Kidney glomerular epithelial cell (primary cell): Measurements from ENCODE around the gene PRR14L.
"Not testable (repeated sequence)": the region's sequence is repeated elsewhere in the genome, so short reads cannot be mapped to it uniquely, and the experiment has no call there.

Experiments
- DNase-seq: peaks from one replicate; lab custom pipeline; 2025; lab: John Stamatoyannopoulos, UW

Gene PRR14L

GRCh38 chr22:31740314-31740713, 9.6 kb downstream of the PRR14L start:
- not testable (repeated sequence) for DNase-seq

GRCh38 chr22:31739795-31740201, 10.1 kb downstream of the PRR14L start:
- DNase-seq = no peak

GRCh38 chr22:31738566-31738965, 11.4 kb downstream of the PRR14L start:
- DNase-seq = no peak

- DNase-seq = no peak
Observed at GRCh38 chr22:31737932-31738331, 12.0 kb downstream of the PRR14L start.

- no peak for DNase-seq
Observed at GRCh38 chr22:31736458-31736857, 13.5 kb downstream of the PRR14L start.

GRCh38 chr22:31734512-31734911, 15.4 kb downstream of the PRR14L start:
- DNase-seq = peak; percentile 9

- DNase-seq = no peak
Observed at GRCh38 chr22:31733580-31734079, 16.3 kb downstream of the PRR14L start.

GRCh38 chr22:31732089-31732829, 17.7 kb downstream of the PRR14L start:
- no peak for DNase-seq

- no peak for DNase-seq
Observed at GRCh38 chr22:31730344-31730711, 19.6 kb downstream of the PRR14L start.

GRCh38 chr22:31728857-31729256, 21.1 kb downstream of the PRR14L start:
- DNase-seq = no peak

- no peak for DNase-seq
Observed at GRCh38 chr22:31726692-31727091, 23.2 kb downstream of the PRR14L start.

- DNase-seq = no peak
Observed at GRCh38 chr22:31723723-31724122, 26.2 kb downstream of the PRR14L start.

GRCh38 chr22:31719850-31720471, 30.0 kb downstream of the PRR14L start:
- DNase-seq = no peak

- DNase-seq = no peak
Observed at GRCh38 chr22:31715147-31715778, 34.7 kb downstream of the PRR14L start.

GRCh38 chr22:31711226-31711625, 38.7 kb downstream of the PRR14L start:
- not testable (repeated sequence) for DNase-seq

GRCh38 chr22:31707519-31707918, 42.4 kb downstream of the PRR14L start:
- DNase-seq = no peak

- no peak for DNase-seq
Observed at GRCh38 chr22:31695423-31695822, 54.5 kb downstream of the PRR14L start.

- DNase-seq = not testable (repeated sequence)
Observed at GRCh38 chr22:31694046-31694445, 55.9 kb downstream of the PRR14L start.

- DNase-seq = no peak
Observed at GRCh38 chr22:31692186-31692886, 57.6 kb downstream of the PRR14L start.

- no peak for DNase-seq
Observed at GRCh38 chr22:31691408-31691807, 58.5 kb downstream of the PRR14L start.

GRCh38 chr22:31683181-31684105, 66.5 kb downstream of the PRR14L start:
- no peak for DNase-seq
